Measurements from ENCODE around the gene KLC1. TPM values are rescaled to one million over a fixed set of nuclear protein-coding genes. Genes with fewer than 3 reads are reported as not detected.
"Not testable (repeated sequence)": the region's sequence is repeated elsewhere in the genome, so short reads cannot be mapped to it uniquely, and the experiment has no call there.

Gene KLC1
- total RNA-seq, 2 experiments from 2014 or later = 152 to 160 TPM

DNA sequence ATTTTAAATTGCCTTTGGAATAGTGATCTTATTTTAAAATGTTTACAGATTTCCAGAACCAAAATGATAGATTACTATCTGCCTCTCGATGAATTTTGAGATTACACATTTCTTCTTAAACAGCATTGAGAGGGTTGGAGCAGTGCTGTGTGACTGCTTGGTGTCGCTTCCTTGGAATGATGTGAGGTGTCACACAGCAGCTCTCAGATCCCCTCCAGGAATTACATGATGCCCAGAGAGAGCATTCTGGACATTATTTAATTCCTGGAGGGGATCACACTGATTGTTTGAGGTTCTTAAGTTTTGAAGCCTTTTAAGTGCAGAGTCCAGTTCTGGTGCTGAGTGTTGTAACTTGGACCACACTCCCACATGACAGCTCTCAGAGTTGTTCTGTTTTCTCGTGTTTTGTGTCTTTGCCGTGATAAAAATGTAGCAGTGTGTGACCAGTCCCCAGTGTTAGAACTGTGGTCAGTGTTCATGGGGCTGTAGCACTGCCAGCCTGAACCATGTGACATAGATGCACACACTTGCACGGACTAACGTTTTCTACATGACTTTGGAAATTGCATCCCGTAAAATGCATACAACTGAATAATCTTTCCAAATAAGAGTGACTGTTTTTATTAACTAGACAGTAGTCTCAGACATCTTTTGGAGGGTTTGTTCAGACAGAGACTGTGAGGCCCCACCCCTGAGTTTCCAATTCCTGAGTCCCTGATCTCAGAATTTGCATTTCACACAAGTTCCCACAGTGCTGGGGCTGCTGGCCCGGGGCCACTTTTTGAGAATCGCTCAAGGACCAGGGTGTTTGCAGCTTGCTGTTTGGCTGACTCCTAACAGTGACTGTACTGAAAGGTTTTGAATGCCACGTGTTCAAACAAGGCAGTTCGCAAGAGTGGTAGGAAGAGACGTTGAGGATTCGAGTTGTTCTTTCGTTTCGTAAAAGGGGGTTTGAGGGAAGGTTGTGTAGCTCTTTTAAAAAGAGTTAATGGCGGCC is 60.2 kb downstream of the KLC1 start:
- no peak for DNase-seq
- POLR2A ChIA-PET = no interaction called here
- Mint-ChIP-seq H3K4me3 (no peak overlapping the region), H3K4me1 (no peaks in the 10 kb centered on the region), H3K9me3 (no peaks in the 10 kb centered on the region), H3K27ac (no peak overlapping the region), H3K36me3 (ENCODE audit: low read depth) (peaks cover 54% of the 10 kb centered on the region), H3K27me3 (no peaks in the 10 kb centered on the region)
- CTCF ChIA-PET = interaction anchor here (1.5 kb wide), 1 partner anchor 120 kb away, joined by 3 read pairs; no protein-coding TSS in a partner anchor

GRCh38 chr14:103690332-103690731 is 61.3 kb downstream of the KLC1 start:
- no peaks in the 10 kb centered on the region for H3K4me1 Mint-ChIP-seq
- DNase-seq = no peak
- POLR2A ChIA-PET = no interaction called here
- H3K27me3 Mint-ChIP-seq = no peaks in the 10 kb centered on the region
- H3K27ac Mint-ChIP-seq = peak overlapping the region; percentile 31
- no peaks in the 10 kb centered on the region for H3K9me3 Mint-ChIP-seq
- no peak overlapping the region for H3K4me3 Mint-ChIP-seq
- peaks cover 50% of the 10 kb centered on the region for H3K36me3 Mint-ChIP-seq (ENCODE audit: low read depth)
- CTCF ChIA-PET = no interaction called here

DNA sequence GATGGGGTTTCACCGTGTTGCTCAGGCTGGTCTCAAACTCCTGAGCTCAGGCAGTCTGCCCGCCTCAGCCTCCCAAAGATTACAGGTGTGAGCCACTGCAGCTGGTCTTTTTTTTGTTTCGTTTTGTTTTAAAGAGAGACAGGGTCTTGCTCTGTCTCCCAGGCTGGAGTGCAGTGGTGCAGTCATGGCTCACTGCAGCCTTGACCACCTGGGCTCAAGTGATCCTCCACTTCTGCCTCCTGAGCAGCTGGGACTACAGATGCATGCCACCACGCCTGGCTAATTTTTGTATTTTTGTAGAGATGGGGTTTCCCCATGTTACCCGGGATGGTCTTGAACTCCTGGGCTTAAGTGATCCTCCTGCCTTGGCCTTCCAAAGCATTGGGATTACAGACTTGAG is 62.6 kb downstream of the KLC1 start:
- H3K4me3 Mint-ChIP-seq, H3K4me1 Mint-ChIP-seq, H3K9me3 Mint-ChIP-seq, H3K27ac Mint-ChIP-seq, DNase-seq, H3K27me3 Mint-ChIP-seq, POLR2A ChIA-PET: not testable (repeated sequence)
- CTCF ChIA-PET = interaction anchor here (0.8 kb wide), 1 partner anchor 42 kb away, joined by 3 read pairs; no protein-coding TSS in a partner anchor
- peaks cover 47% of the 10 kb centered on the region for H3K36me3 Mint-ChIP-seq (ENCODE audit: low read depth)

GRCh38 chr14:103692159-103692558 is 63.1 kb downstream of the KLC1 start:
- H3K27me3 Mint-ChIP-seq = no peaks in the 10 kb centered on the region
- H3K36me3 Mint-ChIP-seq (ENCODE audit: low read depth) = peaks cover 42% of the 10 kb centered on the region
- DNase-seq = no peak
- H3K4me3 Mint-ChIP-seq = no peak overlapping the region
- H3K27ac Mint-ChIP-seq = no peak overlapping the region
- POLR2A ChIA-PET = no interaction called here
- H3K9me3 Mint-ChIP-seq = no peaks in the 10 kb centered on the region
- peaks cover 4% of the 10 kb centered on the region for H3K4me1 Mint-ChIP-seq
- CTCF ChIA-PET = no interaction called here

DNA sequence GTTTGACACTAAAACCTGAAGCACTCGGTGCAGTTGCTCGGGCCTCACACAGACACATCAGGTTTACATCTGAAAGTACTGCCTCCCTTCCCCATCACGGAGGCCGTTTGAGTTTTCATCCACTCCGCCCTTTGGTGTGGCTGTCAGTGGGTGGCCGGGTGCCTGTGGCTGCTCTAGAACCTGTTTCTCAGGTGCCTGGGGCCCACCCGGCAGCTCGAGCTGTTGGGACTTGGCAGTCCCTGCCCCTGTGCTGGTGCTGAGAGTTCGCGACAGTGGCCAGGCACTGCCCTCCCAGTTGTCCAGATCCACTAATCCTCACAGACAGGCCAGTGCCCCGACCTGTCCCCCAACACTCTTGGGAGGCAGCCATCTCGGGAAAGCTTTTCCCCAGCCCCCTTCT is 63.9 kb downstream of the KLC1 start:
- no peak for DNase-seq
- no peak overlapping the region for H3K27ac Mint-ChIP-seq
- no peaks in the 10 kb centered on the region for H3K27me3 Mint-ChIP-seq
- ChIA-PET POLR2A (no interaction called here), CTCF (no interaction called here)
- H3K4me3 Mint-ChIP-seq = no peak overlapping the region
- H3K9me3 Mint-ChIP-seq = no peaks in the 10 kb centered on the region
- peaks cover 44% of the 10 kb centered on the region for H3K36me3 Mint-ChIP-seq (ENCODE audit: low read depth)
- H3K4me1 Mint-ChIP-seq = peaks cover 6% of the 10 kb centered on the region

- ChIA-PET CTCF (no interaction called here), POLR2A (no interaction called here)
- Mint-ChIP-seq H3K4me1 (peaks cover 6% of the 10 kb centered on the region), H3K27me3 (no peaks in the 10 kb centered on the region), H3K9me3 (no peaks in the 10 kb centered on the region), H3K4me3 (no peak overlapping the region), H3K27ac (no peak overlapping the region), H3K36me3 (ENCODE audit: low read depth) (peaks cover 40% of the 10 kb centered on the region)
- no peak for DNase-seq
Observed at GRCh38 chr14:103693515-103693914, 64.5 kb downstream of the KLC1 start.

- DNase-seq = no peak
- Mint-ChIP-seq H3K27me3 (no peaks in the 10 kb centered on the region), H3K9me3 (no peaks in the 10 kb centered on the region), H3K27ac (no peak overlapping the region), H3K36me3 (ENCODE audit: low read depth) (peaks cover 30% of the 10 kb centered on the region), H3K4me1 (peaks cover 6% of the 10 kb centered on the region), H3K4me3 (no peak overlapping the region)
- CTCF ChIA-PET = interaction anchor here (0.6 to 0.7 kb wide), 2 partner anchors 23 to 113 kb away, joined by 4 to 5 read pairs; no protein-coding TSS in a partner anchor
- POLR2A ChIA-PET = interaction anchor here (0.6 to 1.4 kb wide), 2 partner anchors 17 to 80 kb away, joined by 3 to 4 read pairs; no protein-coding TSS in a partner anchor
Observed at GRCh38 chr14:103694572-103695026, 65.6 kb downstream of the KLC1 start.

- ChIA-PET POLR2A (interaction anchor here (0.6 to 1.4 kb wide), 2 partner anchors 17 to 80 kb away, joined by 3 to 4 read pairs; no protein-coding TSS in a partner anchor), CTCF (interaction anchor here (0.6 kb wide), 1 partner anchor 18 kb away, joined by 4 read pairs; no protein-coding TSS in a partner anchor)
- Mint-ChIP-seq H3K4me3 (no peak overlapping the region), H3K4me1 (peaks cover 6% of the 10 kb centered on the region), H3K27ac (no peak overlapping the region), H3K27me3 (no peaks in the 10 kb centered on the region), H3K9me3 (no peaks in the 10 kb centered on the region), H3K36me3 (ENCODE audit: low read depth) (peaks cover 25% of the 10 kb centered on the region)
- no peak for DNase-seq
Observed at GRCh38 chr14:103695296-103696069, 66.5 kb downstream of the KLC1 start.

DNA sequence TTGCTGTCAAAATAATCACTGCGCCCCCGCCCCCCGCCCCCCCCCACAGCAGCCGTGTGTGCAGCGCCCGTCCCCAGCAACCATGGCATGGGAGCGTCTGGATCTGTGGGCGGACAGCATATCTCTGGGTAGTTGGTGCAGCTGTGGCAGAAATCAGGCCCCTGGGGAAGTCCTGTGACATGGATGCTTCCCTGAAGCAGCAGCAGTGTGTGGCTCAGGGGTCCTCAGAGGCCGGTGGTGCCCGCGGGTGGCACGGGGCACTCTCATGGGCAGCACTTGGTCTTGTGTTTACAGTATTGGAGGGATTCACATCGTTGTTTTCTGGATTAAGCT is 67.0 kb downstream of the KLC1 start:
- ChIA-PET CTCF (interaction anchor here (0.6 kb wide), 1 partner anchor 18 kb away, joined by 4 read pairs; no protein-coding TSS in a partner anchor), POLR2A (no interaction called here)
- Mint-ChIP-seq H3K4me1 (peaks cover 6% of the 10 kb centered on the region), H3K27ac (no peak overlapping the region), H3K9me3 (no peaks in the 10 kb centered on the region), H3K4me3 (no peak overlapping the region), H3K36me3 (ENCODE audit: low read depth) (peaks cover 25% of the 10 kb centered on the region), H3K27me3 (no peaks in the 10 kb centered on the region)
- DNase-seq = no peak

- Mint-ChIP-seq H3K4me3 (no peak overlapping the region), H3K4me1 (peaks cover 6% of the 10 kb centered on the region), H3K36me3 (ENCODE audit: low read depth) (peaks cover 25% of the 10 kb centered on the region), H3K27me3 (no peaks in the 10 kb centered on the region), H3K9me3 (no peaks in the 10 kb centered on the region), H3K27ac (no peak overlapping the region)
- DNase-seq = no peak
- CTCF ChIA-PET = interaction anchor here (0.6 kb wide), 1 partner anchor 19 kb away, joined by 4 read pairs; no protein-coding TSS in a partner anchor
- POLR2A ChIA-PET = no interaction called here
Observed at GRCh38 chr14:103696466-103697071, 67.6 kb downstream of the KLC1 start.

GRCh38 chr14:103697206-103697602 is 68.2 kb downstream of the KLC1 start:
- H3K4me3 Mint-ChIP-seq = no peak overlapping the region
- no peak for DNase-seq
- peak overlapping the region; percentile 26 for H3K27ac Mint-ChIP-seq
- H3K4me1 Mint-ChIP-seq = peaks cover 6% of the 10 kb centered on the region
- H3K9me3 Mint-ChIP-seq = no peaks in the 10 kb centered on the region
- H3K27me3 Mint-ChIP-seq = no peaks in the 10 kb centered on the region
- POLR2A ChIA-PET = no interaction called here
- CTCF ChIA-PET = no interaction called here
- H3K36me3 Mint-ChIP-seq (ENCODE audit: low read depth) = peaks cover 30% of the 10 kb centered on the region

DNA sequence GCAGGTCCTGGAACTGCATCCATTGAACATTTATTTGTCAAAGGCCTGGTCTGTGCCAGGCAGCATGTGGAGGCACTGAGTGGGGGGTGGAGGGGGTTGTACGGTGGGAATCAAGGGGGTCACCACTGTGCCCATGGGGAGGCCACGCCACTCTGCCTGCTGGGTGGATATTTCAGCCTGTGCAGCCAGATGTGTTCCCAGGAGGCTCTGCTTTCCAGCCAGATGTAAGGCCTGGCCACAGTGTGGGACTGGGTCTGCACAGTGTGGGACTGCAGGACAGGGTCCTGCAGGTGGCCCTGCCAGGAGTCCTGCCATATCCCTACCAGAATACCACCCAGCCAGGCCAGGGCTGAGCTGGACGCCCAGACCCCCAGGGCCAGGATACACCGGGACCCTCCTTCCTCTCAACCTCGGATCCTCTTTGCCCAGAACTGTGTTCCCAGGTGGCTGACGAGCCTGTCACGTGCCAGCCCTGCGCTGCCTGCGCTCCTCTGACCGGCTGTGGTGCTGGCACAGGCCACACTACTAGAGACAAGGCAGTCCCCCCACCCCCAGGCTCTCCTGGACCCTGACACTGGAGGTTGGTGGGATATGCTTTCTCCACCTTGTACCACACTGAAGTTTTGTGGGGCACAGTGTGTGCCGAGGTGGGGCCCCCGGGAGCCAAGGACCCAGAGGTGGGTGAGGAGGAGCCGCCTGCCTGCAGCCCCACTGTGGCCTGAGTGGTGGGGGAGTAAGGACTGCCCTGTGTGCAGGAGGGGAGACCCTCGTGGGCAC is 68.8 kb downstream of the KLC1 start:
- Mint-ChIP-seq H3K4me3 (no peak overlapping the region), H3K36me3 (ENCODE audit: low read depth) (peaks cover 35% of the 10 kb centered on the region), H3K9me3 (no peaks in the 10 kb centered on the region), H3K27ac (no peak overlapping the region), H3K27me3 (no peaks in the 10 kb centered on the region), H3K4me1 (peaks cover 6% of the 10 kb centered on the region)
- POLR2A ChIA-PET = interaction anchor here (1.2 kb wide), 2 partner anchors 9 to 136 kb away, joined by 3 read pairs; no protein-coding TSS in a partner anchor
- DNase-seq = no peak
- CTCF ChIA-PET = no interaction called here
